ENCODE measurements around the gene NPPB. TPM values are rescaled to one million over a fixed set of nuclear protein-coding genes. Genes with fewer than 3 reads are reported as not detected.
A peak's percentile ranks its signal among the peaks of the same experiment; 100 is the strongest.

NPPB gene
- total and polyA plus RNA-seq, 7 donors, result 2.0 to 8.4 TPM; not detected in 5

DNA sequence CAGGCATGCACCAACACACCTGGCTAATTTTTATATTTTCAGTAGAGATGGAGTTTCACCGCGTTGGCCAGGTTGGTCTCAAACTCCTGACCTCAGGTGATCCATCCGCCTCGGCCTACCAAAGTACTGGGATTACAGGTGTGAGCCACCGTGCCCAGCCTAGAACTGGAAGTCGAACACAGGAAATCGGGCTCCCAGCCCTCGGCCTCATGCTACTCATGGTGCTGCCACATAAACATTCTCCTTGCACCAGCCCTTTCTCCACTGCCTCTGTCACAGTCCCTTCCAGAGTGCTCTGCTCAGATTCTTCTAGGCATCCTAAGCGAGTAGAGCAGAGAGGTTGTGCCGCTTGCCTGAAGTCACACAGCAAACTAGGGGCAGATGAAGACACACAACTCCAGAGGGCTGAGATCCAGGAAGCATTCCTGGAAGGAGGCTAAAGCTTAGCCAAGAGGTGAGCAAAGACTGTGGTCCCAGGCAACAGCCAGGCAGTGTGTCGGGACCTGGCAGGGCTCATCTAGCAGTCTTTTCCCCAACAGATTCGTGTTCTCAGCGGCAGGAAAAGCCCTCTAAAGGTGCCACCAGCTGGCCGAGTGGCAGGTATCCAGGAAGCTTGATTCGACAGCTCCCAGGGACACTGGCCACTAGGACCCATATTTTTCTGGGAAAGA, 29.6 kb upstream of the NPPB start:
- WGBS, 2 donors, result 77 to 86% methylated on average over 15 of the region's 15 CpGs
- no peak overlapping the region for H3K27ac ChIP-seq
- TF ChIP-seq POLR2A (IDR thresholded peaks at IDR 0.05), result no peak
- no peak for TF ChIP-seq POLR2AphosphoS5 (IDR thresholded peaks at IDR 0.05)
- no peak for TF ChIP-seq EP300 (IDR thresholded peaks at IDR 0.05)
- TF ChIP-seq, protein P1, sequence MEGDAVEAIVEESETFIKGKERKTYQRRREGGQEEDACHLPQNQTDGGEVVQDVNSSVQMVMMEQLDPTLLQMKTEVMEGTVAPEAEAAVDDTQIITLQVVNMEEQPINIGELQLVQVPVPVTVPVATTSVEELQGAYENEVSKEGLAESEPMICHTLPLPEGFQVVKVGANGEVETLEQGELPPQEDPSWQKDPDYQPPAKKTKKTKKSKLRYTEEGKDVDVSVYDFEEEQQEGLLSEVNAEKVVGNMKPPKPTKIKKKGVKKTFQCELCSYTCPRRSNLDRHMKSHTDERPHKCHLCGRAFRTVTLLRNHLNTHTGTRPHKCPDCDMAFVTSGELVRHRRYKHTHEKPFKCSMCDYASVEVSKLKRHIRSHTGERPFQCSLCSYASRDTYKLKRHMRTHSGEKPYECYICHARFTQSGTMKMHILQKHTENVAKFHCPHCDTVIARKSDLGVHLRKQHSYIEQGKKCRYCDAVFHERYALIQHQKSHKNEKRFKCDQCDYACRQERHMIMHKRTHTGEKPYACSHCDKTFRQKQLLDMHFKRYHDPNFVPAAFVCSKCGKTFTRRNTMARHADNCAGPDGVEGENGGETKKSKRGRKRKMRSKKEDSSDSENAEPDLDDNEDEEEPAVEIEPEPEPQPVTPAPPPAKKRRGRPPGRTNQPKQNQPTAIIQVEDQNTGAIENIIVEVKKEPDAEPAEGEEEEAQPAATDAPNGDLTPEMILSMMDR (IDR thresholded peaks at IDR 0.05), result no peak
- intact Hi-C loops (cut with DNase I), result no loop called here
- no peaks in the 10 kb centered on the region for H3K9me3 ChIP-seq
- H3K4me3 ChIP-seq, result no peak overlapping the region
- H3K27me3 ChIP-seq, result peaks cover 0 to 9% (median 0%) of the 10 kb centered on the region in 3 donors
- no peaks in the 10 kb centered on the region for H3K36me3 ChIP-seq
- no peak for DNase-seq
- H3K4me1 ChIP-seq, result no peaks in the 10 kb centered on the region

DNA sequence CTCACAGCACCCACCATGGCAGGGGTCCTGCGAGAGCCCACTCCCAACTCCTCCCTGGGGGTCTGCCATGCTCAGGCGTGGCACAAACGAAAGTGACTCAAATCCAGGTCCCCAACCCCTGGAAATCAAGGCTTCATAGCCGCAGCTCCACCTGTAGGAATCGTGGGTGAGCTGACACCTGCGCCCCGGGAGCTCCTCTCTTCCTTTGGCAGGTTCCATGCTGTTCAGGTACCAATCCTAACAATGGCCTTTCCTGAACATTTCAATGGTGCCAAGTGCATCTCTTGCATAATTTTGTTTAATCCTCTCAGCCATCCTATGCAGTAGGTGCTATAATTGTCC, 28.9 kb upstream of the NPPB start:
- Histone ChIP-seq H3K4me1 (no peaks in the 10 kb centered on the region), H3K36me3 (no peaks in the 10 kb centered on the region), H3K27me3 (peaks cover 0 to 9% (median 0%) of the 10 kb centered on the region in 3 donors), H3K4me3 (no peak overlapping the region), H3K27ac (no peak overlapping the region), H3K9me3 (no peaks in the 10 kb centered on the region)
- TF ChIP-seq EP300 (IDR thresholded peaks at IDR 0.05) (no peak), POLR2AphosphoS5 (IDR thresholded peaks at IDR 0.05) (no peak), POLR2A (IDR thresholded peaks at IDR 0.05) (no peak)
- TF ChIP-seq, protein P1 (IDR thresholded peaks at IDR 0.05), result no peak
- 65 to 86% methylated on average over 7 of the region's 7 CpGs for WGBS, 2 donors
- intact Hi-C loops (cut with DNase I), result no loop called here
- no peak for DNase-seq

DNA sequence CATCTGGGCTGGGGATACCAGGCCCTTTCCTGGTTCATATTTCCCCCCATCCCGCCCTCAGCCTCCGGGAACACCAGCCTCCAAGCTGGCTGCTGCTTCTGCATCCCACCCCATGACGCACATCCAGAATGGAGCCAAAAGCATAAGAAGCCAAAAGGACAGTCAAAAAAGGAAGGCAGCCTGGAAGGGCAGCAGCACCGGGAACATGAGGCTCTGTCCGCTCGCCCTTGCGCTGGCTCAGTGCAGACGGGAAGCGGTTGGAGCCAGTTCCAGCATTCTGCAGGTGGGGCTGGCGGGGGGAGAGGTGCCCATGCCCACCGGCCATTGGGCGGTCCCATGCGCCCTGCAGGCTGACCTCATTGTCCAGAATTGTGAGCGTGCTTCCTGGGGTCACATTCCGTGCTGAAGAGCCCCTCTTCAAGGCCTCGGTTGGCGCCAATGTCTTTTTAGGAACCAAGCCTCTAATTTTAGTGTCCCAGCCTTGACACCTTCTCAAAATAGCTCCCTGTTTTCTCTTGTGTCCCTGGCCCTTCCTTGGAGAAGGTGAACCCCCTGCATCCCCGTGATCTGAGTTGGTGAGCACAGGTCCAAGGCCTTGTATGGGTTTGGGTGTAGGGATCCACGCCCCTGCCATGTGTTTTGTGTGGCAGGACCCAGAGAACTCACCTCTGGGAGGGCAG, 28.4 kb upstream of the NPPB start:
- no peak for DNase-seq
- peaks cover 0 to 5% (median 0%) of the 10 kb centered on the region in 3 donors for H3K27me3 ChIP-seq
- no peaks in the 10 kb centered on the region for H3K36me3 ChIP-seq
- intact Hi-C loops (cut with DNase I), result no loop called here
- no peaks in the 10 kb centered on the region for H3K9me3 ChIP-seq
- TF ChIP-seq EP300 (IDR thresholded peaks at IDR 0.05), result peak in 1 of 4 donors; percentile 12
- TF ChIP-seq, protein P1 (IDR thresholded peaks at IDR 0.05), result no peak
- peak in 1 of 4 donors; percentile 54 for TF ChIP-seq POLR2AphosphoS5 (IDR thresholded peaks at IDR 0.05)
- no peak for TF ChIP-seq POLR2A (IDR thresholded peaks at IDR 0.05)
- no peak overlapping the region for H3K27ac ChIP-seq
- H3K4me1 ChIP-seq, result no peaks in the 10 kb centered on the region
- WGBS, 2 donors, result 85 to 89% methylated on average over 19 of the region's 19 CpGs
- H3K4me3 ChIP-seq, result no peak overlapping the region

DNA sequence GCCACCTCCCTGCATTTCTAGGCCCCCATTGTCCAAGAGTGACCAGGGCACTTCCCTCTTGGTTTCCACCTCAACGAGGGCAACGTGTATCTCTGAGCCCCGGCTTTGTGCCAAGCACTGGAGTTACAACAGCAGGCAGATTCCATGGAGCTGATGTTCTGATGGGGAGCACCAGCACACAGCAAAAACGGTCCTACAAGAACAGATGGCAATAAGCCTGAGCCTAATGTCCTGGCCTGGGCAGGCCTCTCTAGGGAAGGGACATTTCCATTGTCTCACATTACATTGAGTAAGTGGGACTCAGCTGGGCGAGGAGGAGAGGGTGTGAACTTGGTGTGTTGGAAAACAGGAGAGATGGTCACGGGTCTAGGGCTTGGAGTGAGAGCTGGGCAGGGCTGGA, 27.2 kb upstream of the NPPB start:
- peaks cover 0 to 5% (median 0%) of the 10 kb centered on the region in 3 donors for H3K27me3 ChIP-seq
- H3K27ac ChIP-seq, result no peak overlapping the region
- no peak for DNase-seq
- 72 to 81% methylated on average over 6 of the region's 6 CpGs for WGBS, 2 donors
- H3K36me3 ChIP-seq, result no peaks in the 10 kb centered on the region
- TF ChIP-seq POLR2AphosphoS5 (IDR thresholded peaks at IDR 0.05) (no peak), EP300 (IDR thresholded peaks at IDR 0.05) (no peak), POLR2A (IDR thresholded peaks at IDR 0.05) (no peak)
- TF ChIP-seq, protein P1 (IDR thresholded peaks at IDR 0.05), result no peak
- H3K4me3 ChIP-seq, result no peak overlapping the region
- intact Hi-C loops (cut with DNase I), result no loop called here
- H3K4me1 ChIP-seq, result no peaks in the 10 kb centered on the region
- no peaks in the 10 kb centered on the region for H3K9me3 ChIP-seq

Data from sigmoid colon (tissue), 7 donors.